IPS-20b (cell line): ENCODE results near the gene TMEM132E.

Experiments used
- H3K27ac ChIP-seq: one replicate; pipeline ENCODE4 v1.5.1; 2013; ENCODE audit warnings: low read length
- H3K27me3 ChIP-seq: 2 replicates; pipeline ENCODE4 v1.6.1; 2013; ENCODE audit warnings: mild to moderate bottlenecking, low read length, inconsistent platforms; ENCODE audit not compliant: insufficient read depth
- H3K36me3 ChIP-seq: 2 replicates; pipeline ENCODE4 v1.6.1; 2013; ENCODE audit warnings: low read depth, mild to moderate bottlenecking, inconsistent platforms, low read length, moderate library complexity; ENCODE audit not compliant: insufficient read depth
- H3K4me1 ChIP-seq: 2 replicates; pipeline ENCODE4 v1.6.1; 2013; ENCODE audit warnings: mild to moderate bottlenecking, control low read depth, inconsistent platforms, low read length, moderate library complexity; ENCODE audit not compliant: insufficient read depth
- H3K4me3 ChIP-seq: 2 replicates; pipeline ENCODE4 v1.5.1; 2013; ENCODE audit warnings: mild to moderate bottlenecking, low read length, inconsistent platforms
- H3K9ac ChIP-seq: 2 replicates; pipeline ENCODE4 v1.6.1; 2013; ENCODE audit warnings: low read depth, mild to moderate bottlenecking, inconsistent platforms, low read length, moderate library complexity
- H3K9me3 ChIP-seq: 2 replicates; pipeline ENCODE4 v1.6.1; 2013; ENCODE audit warnings: mild to moderate bottlenecking, low read depth, low read length, inconsistent platforms; ENCODE audit not compliant: insufficient read depth

Gene TMEM132E

DNA sequence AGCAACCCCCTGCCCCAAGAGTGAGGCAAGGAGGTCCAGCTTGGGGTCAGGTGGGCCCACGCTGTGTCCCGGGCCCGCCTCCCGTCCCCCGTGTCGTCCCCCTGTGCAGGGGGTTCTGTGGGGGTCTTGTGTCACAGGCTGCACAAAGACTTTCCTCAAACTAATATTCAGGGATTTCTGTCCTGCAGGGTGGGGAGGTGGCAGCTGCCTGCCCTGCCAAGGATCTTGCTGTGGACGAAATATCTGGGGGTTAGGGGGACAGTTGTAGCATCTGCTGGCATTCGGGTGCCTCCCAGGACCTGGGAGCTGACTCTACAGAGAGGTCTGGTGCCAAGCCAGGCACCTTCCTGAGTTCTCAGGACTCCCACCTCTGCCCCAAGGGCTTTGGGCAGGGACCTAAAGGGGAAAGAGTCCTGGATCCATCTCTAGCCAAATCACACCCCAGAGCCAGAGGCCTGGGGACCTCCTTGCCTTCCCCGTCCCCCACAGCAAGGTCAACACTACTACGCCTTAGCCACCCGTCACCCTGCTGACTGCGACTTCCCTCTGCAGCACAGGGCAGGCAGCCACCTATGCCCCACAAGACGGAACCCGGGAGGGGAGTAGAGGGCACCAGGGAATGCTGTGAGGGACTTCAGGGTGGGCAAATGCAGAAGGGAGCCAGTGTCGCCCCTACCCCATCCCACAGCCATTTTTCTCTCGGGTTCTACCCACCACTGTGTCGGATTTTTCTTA lies 59.3 kb downstream of the TMEM132E start:
- H3K9ac ChIP-seq: no peak overlapping the region
- H3K9me3 ChIP-seq: no peaks in the 10 kb centered on the region
- no peaks in the 10 kb centered on the region for H3K4me1 ChIP-seq
- H3K27ac ChIP-seq: no peak overlapping the region
- no peak overlapping the region for H3K4me3 ChIP-seq
- H3K27me3 ChIP-seq: peaks cover 83% of the 10 kb centered on the region
- no peaks in the 10 kb centered on the region for H3K36me3 ChIP-seq

DNA sequence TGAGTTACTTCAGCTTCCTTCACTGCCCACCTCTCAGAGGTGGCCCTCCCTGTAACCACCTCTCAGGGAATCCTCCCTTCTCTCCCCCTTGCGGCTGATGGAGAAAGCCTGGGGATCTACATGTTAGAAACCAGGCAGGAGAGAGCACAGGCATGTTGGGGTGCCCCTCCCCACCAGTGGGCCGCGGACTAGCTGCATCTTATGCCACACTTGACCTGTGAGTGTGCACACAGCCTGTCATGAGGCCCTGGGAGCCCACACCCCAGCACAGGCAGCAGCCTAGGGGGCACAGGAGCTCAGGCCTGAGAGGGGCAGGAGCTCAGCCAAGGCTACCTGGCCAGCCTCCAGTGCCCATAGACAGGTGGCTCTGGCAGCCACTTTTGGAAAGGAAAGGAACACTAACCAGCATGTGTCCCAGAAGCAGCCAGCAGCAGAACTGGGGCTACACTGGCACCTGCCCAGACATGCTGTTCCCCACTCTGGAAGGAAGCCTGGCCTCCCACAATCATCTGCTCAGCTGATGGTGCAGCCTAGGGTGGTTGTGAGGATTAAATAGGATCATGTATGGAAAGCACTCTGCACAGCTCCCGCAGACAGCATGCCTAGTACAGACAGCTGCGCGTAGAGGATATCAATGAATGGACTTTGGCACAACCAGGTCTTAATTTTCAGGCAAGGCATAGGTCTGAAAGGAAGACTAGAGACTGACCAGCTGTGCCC lies 60.5 kb downstream of the TMEM132E start:
- H3K4me3 ChIP-seq: no peak overlapping the region
- peaks cover 73% of the 10 kb centered on the region for H3K27me3 ChIP-seq
- H3K9me3 ChIP-seq: no peaks in the 10 kb centered on the region
- H3K27ac ChIP-seq: no peak overlapping the region
- no peak overlapping the region for H3K9ac ChIP-seq
- no peaks in the 10 kb centered on the region for H3K36me3 ChIP-seq
- H3K4me1 ChIP-seq: no peaks in the 10 kb centered on the region

DNA sequence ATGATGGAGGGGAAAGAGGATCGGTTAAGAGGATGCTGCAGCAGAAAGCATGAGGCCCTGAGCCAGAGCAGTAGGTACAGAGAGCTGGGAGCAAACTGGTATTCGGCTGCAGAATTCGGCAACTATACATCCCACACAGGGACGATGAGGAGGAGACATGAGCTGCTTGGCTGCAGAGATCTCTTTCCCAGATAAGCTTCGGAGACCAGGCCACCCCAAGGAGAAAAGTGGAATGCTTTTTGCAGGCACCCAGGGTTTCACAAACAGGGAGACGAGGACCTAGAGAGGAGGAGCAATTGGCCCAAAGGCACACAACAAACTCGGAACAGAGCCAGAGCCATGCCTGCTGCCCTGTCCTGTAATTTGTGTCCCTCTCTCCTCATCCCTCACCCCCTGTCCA lies 62.0 kb downstream of the TMEM132E start:
- no peak overlapping the region for H3K9ac ChIP-seq
- peaks cover 59% of the 10 kb centered on the region for H3K27me3 ChIP-seq
- no peak overlapping the region for H3K4me3 ChIP-seq
- no peaks in the 10 kb centered on the region for H3K9me3 ChIP-seq
- H3K27ac ChIP-seq: no peak overlapping the region
- no peaks in the 10 kb centered on the region for H3K4me1 ChIP-seq
- H3K36me3 ChIP-seq: no peaks in the 10 kb centered on the region

DNA sequence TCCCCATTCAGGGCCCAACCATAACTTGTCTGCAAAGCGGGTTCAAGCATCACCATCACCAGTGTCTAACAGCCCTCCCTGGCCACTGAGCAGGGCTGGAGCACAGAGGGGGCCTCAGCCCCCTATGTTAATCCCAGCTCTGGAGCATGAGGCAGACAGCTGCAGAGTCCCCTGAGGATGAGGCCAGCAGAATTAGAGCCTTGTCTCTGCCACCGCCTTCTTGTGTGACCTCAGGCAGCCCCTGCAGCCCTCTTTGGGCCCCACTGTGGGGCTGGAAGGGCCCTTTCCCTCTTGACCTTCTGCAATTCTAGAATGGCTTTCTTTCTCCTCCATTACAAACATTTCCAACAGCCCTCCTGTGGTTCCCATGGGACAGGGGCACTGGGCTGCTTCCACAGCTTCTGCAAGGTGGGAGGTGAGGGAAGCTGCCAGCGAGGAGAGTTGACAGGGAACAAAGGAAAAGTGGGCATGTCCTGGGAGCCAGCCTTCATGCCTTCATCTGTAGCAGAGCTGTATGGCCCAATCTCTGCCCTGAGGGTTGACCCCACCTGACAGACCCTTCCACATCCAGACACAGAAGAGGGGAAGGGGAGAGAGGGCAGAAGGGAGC lies 65.7 kb downstream of the TMEM132E start:
- peaks cover 24% of the 10 kb centered on the region; the same call in 1 of the 2 replicates for H3K27me3 ChIP-seq
- H3K36me3 ChIP-seq: no peaks in the 10 kb centered on the region

DNA sequence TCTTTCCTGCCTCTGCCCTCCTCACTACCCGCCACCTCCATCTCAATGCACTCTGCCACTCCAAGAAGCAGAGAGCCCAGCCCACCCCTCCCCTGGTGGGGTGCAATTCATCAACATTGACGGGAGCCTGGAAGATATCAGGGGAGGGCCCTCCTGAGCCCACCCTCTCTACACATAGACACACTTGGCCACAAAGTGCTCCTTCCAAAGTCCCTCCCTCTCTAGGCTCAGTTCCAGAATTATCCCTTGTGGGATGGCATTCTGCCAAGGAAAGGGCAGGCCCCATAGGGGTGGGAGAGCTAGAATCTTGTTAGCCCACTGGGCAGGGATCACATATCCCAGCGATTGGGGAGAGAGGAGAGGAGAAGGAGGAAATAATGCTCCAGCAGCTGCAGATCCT lies 66.2 kb downstream of the TMEM132E start:
- Histone ChIP-seq H3K9me3 (no peaks in the 10 kb centered on the region), H3K4me1 (no peaks in the 10 kb centered on the region), H3K27me3 (peaks cover 19% of the 10 kb centered on the region; the same call in 1 of the 2 replicates), H3K36me3 (no peaks in the 10 kb centered on the region), H3K9ac (no peak overlapping the region), H3K27ac (no peak overlapping the region), H3K4me3 (no peak overlapping the region)

More for the DNA sequence above, 65.7 kb downstream of the TMEM132E start:
- Histone ChIP-seq H3K9me3 (no peaks in the 10 kb centered on the region), H3K27ac (no peak overlapping the region), H3K9ac (no peak overlapping the region), H3K4me1 (no peaks in the 10 kb centered on the region), H3K4me3 (no peak overlapping the region)

DNA sequence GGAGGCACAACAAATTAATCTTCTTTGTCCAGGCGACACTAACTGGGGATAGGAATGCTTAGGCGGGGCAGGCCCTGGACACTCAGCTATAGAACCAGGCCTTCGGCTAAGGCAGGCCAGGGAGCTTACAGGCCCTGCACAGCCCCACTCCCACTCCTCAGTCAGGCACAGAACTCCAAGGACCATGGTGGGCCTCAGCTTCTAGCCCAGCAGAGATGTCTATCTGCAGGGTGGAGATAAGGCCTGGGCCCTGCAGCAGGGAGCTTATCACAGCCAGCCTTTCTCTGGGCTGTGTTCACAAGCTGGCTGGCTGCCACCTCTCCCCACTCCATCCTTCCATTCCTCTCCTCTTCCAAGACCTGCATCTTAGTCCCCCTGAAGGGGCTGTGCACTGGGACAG lies 68.1 kb downstream of the TMEM132E start:
- Histone ChIP-seq H3K4me1 (no peaks in the 10 kb centered on the region), H3K27ac (no peak overlapping the region), H3K27me3 (peaks cover 9% of the 10 kb centered on the region; the same call in 1 of the 2 replicates), H3K9ac (no peak overlapping the region), H3K9me3 (no peaks in the 10 kb centered on the region), H3K4me3 (no peak overlapping the region), H3K36me3 (no peaks in the 10 kb centered on the region)

DNA sequence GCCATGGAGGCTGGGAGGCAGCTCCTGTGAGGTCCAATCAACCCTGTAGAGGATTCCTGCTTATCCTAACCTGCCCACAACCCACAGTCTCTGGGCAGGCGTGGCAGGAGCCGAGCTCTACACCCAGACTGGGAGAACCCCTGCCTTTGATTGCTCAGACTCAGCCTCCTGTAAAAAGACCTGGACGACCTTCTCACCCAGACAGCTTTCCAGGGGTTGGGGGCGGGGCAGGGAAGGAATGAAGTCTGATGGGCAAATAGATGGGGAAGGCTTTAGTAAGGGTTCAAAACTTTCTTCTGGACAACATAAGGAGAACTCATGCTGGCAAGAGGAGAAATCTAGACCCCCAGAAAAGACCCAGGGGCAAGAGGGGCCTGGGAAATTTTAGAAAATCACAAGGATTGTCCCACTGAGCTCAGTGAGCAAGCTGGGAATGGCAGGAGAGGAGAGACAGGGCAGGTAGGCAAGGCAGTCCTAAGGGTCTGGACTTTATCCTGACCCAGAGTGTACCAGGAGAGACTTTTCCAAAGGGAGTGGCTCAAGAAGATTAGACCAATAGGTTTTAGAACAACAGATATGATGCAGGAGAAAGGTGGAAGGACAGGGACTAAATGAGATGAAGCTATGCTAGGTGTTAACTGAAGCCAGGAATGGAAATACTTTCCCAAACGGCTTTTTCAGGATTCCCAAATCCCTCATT lies 70.8 kb downstream of the TMEM132E start:
- Histone ChIP-seq H3K27ac (no peak overlapping the region), H3K4me3 (no peak overlapping the region), H3K9ac (no peak overlapping the region), H3K27me3 (no peaks in the 10 kb centered on the region), H3K9me3 (no peaks in the 10 kb centered on the region), H3K4me1 (no peaks in the 10 kb centered on the region), H3K36me3 (no peaks in the 10 kb centered on the region)

DNA sequence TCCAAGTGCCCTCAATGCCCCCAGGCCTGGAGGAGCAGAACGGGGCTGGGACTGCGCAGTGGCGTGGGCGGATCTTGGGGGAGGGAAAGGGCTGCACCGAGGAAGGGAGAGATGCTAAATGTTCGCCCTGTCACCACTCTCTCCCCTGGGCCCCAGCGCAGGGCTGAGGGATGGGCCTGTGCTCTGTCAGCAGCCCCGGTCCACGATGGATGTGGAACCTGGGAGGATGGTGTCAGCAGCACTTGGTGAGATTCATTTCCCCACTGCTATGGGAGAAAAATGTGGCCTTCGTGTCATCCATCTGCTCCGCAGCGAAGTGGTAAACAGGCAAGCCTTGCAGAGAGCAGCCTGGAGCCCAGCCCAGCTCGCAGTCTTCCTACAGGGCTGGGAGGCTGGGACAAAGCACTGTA lies 72.0 kb downstream of the TMEM132E start:
- Histone ChIP-seq H3K4me3 (no peak overlapping the region), H3K27me3 (no peaks in the 10 kb centered on the region), H3K27ac (no peak overlapping the region), H3K9me3 (no peaks in the 10 kb centered on the region), H3K36me3 (no peaks in the 10 kb centered on the region), H3K9ac (no peak overlapping the region), H3K4me1 (no peaks in the 10 kb centered on the region)

DNA sequence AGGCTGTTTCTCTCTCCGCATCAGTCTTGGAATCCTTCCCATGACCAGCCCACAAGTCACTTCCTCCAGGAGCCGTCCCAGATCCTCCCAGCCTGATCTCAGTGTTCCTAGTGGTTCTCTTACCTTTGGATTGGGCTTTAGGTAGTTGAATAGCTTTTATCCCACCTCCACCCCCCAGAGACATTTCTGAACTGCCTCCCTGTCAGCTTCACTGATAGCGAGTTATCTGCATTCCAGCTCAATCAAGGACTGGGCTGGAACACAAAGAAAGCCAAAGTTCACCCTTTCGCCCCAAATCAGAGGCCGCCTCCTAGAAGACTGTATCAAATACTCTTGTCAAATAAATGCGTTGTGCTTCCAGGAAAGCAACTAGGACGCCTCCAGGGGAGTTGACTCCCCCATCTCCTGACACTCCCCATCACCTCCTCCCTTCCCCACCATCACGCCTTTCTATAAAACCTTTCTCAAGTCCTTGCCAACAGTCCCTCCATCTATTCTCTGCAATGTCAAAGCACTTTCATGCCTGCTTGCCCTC lies 72.7 kb downstream of the TMEM132E start:
- no peaks in the 10 kb centered on the region for H3K4me1 ChIP-seq
- H3K27ac ChIP-seq: no peak overlapping the region
- H3K9ac ChIP-seq: no peak overlapping the region
- H3K27me3 ChIP-seq: no peaks in the 10 kb centered on the region
- no peaks in the 10 kb centered on the region for H3K36me3 ChIP-seq
- H3K9me3 ChIP-seq: no peaks in the 10 kb centered on the region
- no peak overlapping the region for H3K4me3 ChIP-seq

DNA sequence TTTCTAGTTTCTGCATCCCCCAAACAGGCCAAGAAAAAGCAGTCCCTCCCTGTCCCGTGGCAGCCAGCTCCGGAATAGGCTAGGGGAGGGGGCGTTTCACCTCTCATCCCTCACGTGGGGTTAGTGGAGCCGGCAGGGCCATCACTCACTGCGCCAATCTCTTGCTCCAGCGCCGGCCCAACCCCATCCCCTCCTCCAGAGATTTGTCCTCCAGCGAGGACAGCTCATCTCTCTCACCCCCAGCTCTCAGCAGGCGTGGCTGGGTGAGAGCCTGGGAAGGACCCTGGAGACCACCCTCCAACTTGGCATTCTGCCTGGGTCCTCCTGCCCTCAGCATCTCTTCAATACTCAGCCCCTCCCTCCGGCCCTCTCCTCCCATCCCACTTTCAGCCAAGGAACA lies 74.1 kb downstream of the TMEM132E start:
- H3K4me1 ChIP-seq: no peaks in the 10 kb centered on the region
- H3K36me3 ChIP-seq: no peaks in the 10 kb centered on the region
- no peak overlapping the region for H3K4me3 ChIP-seq
- H3K9me3 ChIP-seq: no peaks in the 10 kb centered on the region
- no peaks in the 10 kb centered on the region for H3K27me3 ChIP-seq
- no peak overlapping the region for H3K27ac ChIP-seq
- H3K9ac ChIP-seq: no peak overlapping the region

DNA sequence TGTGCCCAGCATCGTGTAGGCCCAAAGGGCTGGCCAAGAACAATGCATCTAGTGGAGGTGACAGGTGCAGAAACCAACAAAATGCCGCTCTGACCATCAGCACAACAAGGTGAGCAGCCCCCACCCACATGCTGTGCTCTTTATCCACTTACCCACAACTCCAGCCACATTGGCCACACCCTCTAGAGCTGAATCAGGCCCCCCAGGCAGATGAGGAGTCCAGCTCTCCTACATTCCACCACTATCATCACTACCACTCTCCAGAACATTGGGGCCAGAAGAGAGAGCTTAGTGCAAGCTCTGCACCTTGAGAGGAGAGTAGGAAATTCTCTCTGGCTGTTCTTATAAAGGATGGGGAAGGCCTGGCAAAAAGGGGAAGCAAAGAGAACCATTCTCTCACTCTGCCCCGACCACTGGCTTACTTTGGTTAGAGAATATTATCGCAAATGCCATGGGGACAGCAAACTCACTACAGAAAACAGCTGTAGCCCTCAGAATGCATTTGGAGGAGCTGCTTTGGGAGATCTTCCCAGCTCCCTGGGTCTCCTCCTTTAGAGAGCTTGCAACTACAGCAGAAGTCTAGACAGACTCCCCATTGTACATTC lies 75.0 kb downstream of the TMEM132E start:
- no peak overlapping the region for H3K9ac ChIP-seq
- H3K4me3 ChIP-seq: no peak overlapping the region
- H3K9me3 ChIP-seq: no peaks in the 10 kb centered on the region
- H3K36me3 ChIP-seq: no peaks in the 10 kb centered on the region
- H3K4me1 ChIP-seq: no peaks in the 10 kb centered on the region
- no peak overlapping the region for H3K27ac ChIP-seq
- H3K27me3 ChIP-seq: no peaks in the 10 kb centered on the region
